Limb (tissue), 2 donors: ENCODE data around the gene ATOSA.

Experiments used
- DNase-seq, 2 donors: peaks; one replicate each; pipeline ENCODE4 v3.0.0-alpha.2; 2016; ENCODE audit errors: extremely low spot score in 2 of 2

ATOSA gene

GRCh38 chr15:52679232-52680040 is at the start of gene ATOSA:
Gene ATOSA, minus strand, starts transcription at chr15:52679388. Its CDS starts 1,367 bp downstream, at chr15:52678021.
- peak; percentile 89 to 94 for DNase-seq

GRCh38 chr15:52728899-52729298 is 49.7 kb upstream of the ATOSA start:
- DNase-seq: no peak

- no peak for DNase-seq
Observed at GRCh38 chr15:52727815-52728214, 48.6 kb upstream of the ATOSA start.

- DNase-seq: no peak
Observed at GRCh38 chr15:52726195-52726594, 47.0 kb upstream of the ATOSA start.

- no peak for DNase-seq
Observed at GRCh38 chr15:52718551-52718950, 39.4 kb upstream of the ATOSA start.

- no peak for DNase-seq
Observed at GRCh38 chr15:52717924-52718323, 38.7 kb upstream of the ATOSA start.

- DNase-seq: no peak
Observed at GRCh38 chr15:52717481-52717880, 38.3 kb upstream of the ATOSA start.

- no peak for DNase-seq
Observed at GRCh38 chr15:52716536-52716935, 37.3 kb upstream of the ATOSA start.

- no peak for DNase-seq
Observed at GRCh38 chr15:52715411-52715810, 36.2 kb upstream of the ATOSA start.

- no peak for DNase-seq
Observed at GRCh38 chr15:52714968-52715367, 35.8 kb upstream of the ATOSA start.

GRCh38 chr15:52710708-52711389 is 31.7 kb upstream of the ATOSA start:
- no peak for DNase-seq

- DNase-seq: no peak
Observed at GRCh38 chr15:52710050-52710707, 31.0 kb upstream of the ATOSA start.

GRCh38 chr15:52709187-52709981 is 30.2 kb upstream of the ATOSA start:
- DNase-seq: no peak

- DNase-seq: no peak
Observed at GRCh38 chr15:52706091-52706490, 26.9 kb upstream of the ATOSA start.

GRCh38 chr15:52702390-52702789 is 23.2 kb upstream of the ATOSA start:
- no peak for DNase-seq

- DNase-seq: no peak
Observed at GRCh38 chr15:52699457-52699856, 20.3 kb upstream of the ATOSA start.

- no peak for DNase-seq
Observed at GRCh38 chr15:52698514-52698913, 19.3 kb upstream of the ATOSA start.

- DNase-seq: no peak
Observed at GRCh38 chr15:52697051-52697450, 17.9 kb upstream of the ATOSA start.

GRCh38 chr15:52695154-52695553 is 16.0 kb upstream of the ATOSA start:
- no peak for DNase-seq

GRCh38 chr15:52689562-52689961 is 10.4 kb upstream of the ATOSA start:
- DNase-seq: no peak

- DNase-seq: no peak
Observed at GRCh38 chr15:52683580-52683979, 4.4 kb upstream of the ATOSA start.

GRCh38 chr15:52682781-52683180 is 3.6 kb upstream of the ATOSA start:
- no peak for DNase-seq
